HL-60 (cell line): Measurements from ENCODE around the gene GRK2.
A peak's percentile ranks its signal among the peaks of the same experiment; 100 is the strongest.

ENCODE experiments used
- DNase-seq, 2 experiments: peaks; one replicate each; pipeline ENCODE4 v3.0.0-alpha.2; 2010 to 2020; ENCODE audit warnings: low read depth in 1 of 2, low spot score in 1 of 2
- H3K27ac ChIP-seq: fragments of 250-450 bp; sonication (Bioruptor Pico); replicated peaks from 2 replicates; pipeline ENCODE4 v1.5.1; 2020; ENCODE audit warnings: mild to moderate bottlenecking, moderate library complexity
- H3K27me3 ChIP-seq: fragments of 250-450 bp; sonication (Bioruptor Pico); 2 replicates; pipeline ENCODE4 v1.5.1; 2021; ENCODE audit warnings: mild to moderate bottlenecking, moderate library complexity; ENCODE audit not compliant: insufficient read depth, poor library complexity, severe bottlenecking
- H3K4me3 ChIP-seq: replicated peaks from 2 replicates; pipeline ENCODE4 v1.5.1; 2011; ENCODE audit warnings: mild to moderate bottlenecking, control low read depth, low read length; ENCODE audit not compliant: insufficient read depth
- CTCF ChIP-seq: IDR thresholded peaks from one replicate; pipeline ENCODE4 v1.5.1; 2011; ENCODE audit warnings: low read length, control low read depth, inconsistent platforms; ENCODE audit not compliant: insufficient read depth
- GABPA ChIP-seq: IDR thresholded peaks from 2 replicates; pipeline ENCODE4 v1.6.1; 2012; ENCODE audit warnings: low read depth
- POLR2AphosphoS5 ChIP-seq: IDR thresholded peaks from 2 replicates; pipeline ENCODE4 v1.6.1; 2012; ENCODE audit warnings: low read depth
- REST ChIP-seq: IDR thresholded peaks from 2 replicates; pipeline ENCODE4 v1.6.1; 2012; ENCODE audit warnings: low read depth; ENCODE audit not compliant: insufficient replicate concordance
- SPI1 ChIP-seq: IDR thresholded peaks from 2 replicates; pipeline ENCODE4 v1.6.1; 2012; ENCODE audit warnings: low read depth, mild to moderate bottlenecking, borderline replicate concordance

GRK2 gene

GRCh38 chr11:67300256-67300755, 34.0 kb downstream of the GRK2 start:
- Histone ChIP-seq H3K4me3 (no peak overlapping the region), H3K27ac (no peak overlapping the region), H3K27me3 (no peaks in the 10 kb centered on the region)
- no peak for TF ChIP-seq REST
- TF ChIP-seq SPI1, result no peak
- no peak for TF ChIP-seq POLR2AphosphoS5
- no peak for TF ChIP-seq GABPA
- TF ChIP-seq CTCF, result no peak
- no peak for DNase-seq

GRCh38 chr11:67300756-67301312, 34.6 kb downstream of the GRK2 start:
- H3K27ac ChIP-seq, result no peak overlapping the region
- H3K4me3 ChIP-seq, result no peak overlapping the region
- H3K27me3 ChIP-seq, result no peaks in the 10 kb centered on the region
- TF ChIP-seq REST (no peak), POLR2AphosphoS5 (peak; percentile 41; the same call in 1 of the 2 replicates), CTCF (no peak), GABPA (no peak), SPI1 (no peak)
- DNase-seq, result no peak

- no peak for DNase-seq
- no peak overlapping the region for H3K4me3 ChIP-seq
- 0 out of 2 replicates have a peak, but pooled peaks have one; percentile 2 for TF ChIP-seq POLR2AphosphoS5
- TF ChIP-seq GABPA, result no peak
- no peak for TF ChIP-seq SPI1
- TF ChIP-seq REST, result no peak
- no peak for TF ChIP-seq CTCF
- no peaks in the 10 kb centered on the region for H3K27me3 ChIP-seq
- H3K27ac ChIP-seq, result peak overlapping the region; percentile 79
These were observed 35.1 kb downstream of the GRK2 start for GRCh38 chr11:67301313-67301921.
